Loucy (cell line): ENCODE results near the gene ETFRF1.

Source experiments
- H2AFZ ChIP-seq: fragments of 200-600 bp; sonication (generic); 2 replicates; pipeline ENCODE4 v1.6.0; 2016; ENCODE audit warnings: antibody characterized with exemption, mild to moderate bottlenecking, low read length, moderate library complexity
- H3F3A ChIP-seq: fragments of 200-600 bp; 2 replicates; pipeline ENCODE4 v1.6.0; 2016; ENCODE audit warnings: antibody characterized with exemption, low read depth, mild to moderate bottlenecking
- H3K27me3 ChIP-seq: fragments of 200-600 bp; sonication (generic); 2 replicates; pipeline ENCODE4 v1.6.1; 2014; ENCODE audit warnings: low read length, mild to moderate bottlenecking; ENCODE audit not compliant: insufficient read depth, poor library complexity, severe bottlenecking
- H3K36me3 ChIP-seq: fragments of 200-600 bp; sonication (generic); 2 replicates; pipeline ENCODE4 v1.6.1; 2016; ENCODE audit warnings: low read length; ENCODE audit not compliant: insufficient read depth
- H3K4me1 ChIP-seq: fragments of 200-600 bp; sonication (generic); 2 replicates; pipeline ENCODE4 v1.5.1; 2014; ENCODE audit warnings: low read length, mild to moderate bottlenecking; ENCODE audit not compliant: insufficient read depth, poor library complexity, severe bottlenecking
- H3K4me2 ChIP-seq: fragments of 200-600 bp; sonication (generic); 2 replicates; pipeline ENCODE4 v1.6.0; 2014; ENCODE audit warnings: antibody characterized with exemption, low read length, low read depth, mild to moderate bottlenecking; ENCODE audit not compliant: poor library complexity, severe bottlenecking
- H3K4me3 ChIP-seq: fragments of 200-600 bp; sonication (generic); 2 replicates; pipeline ENCODE4 v1.5.1; 2014; ENCODE audit warnings: low read length, mild to moderate bottlenecking, mixed read lengths; ENCODE audit not compliant: poor library complexity, severe bottlenecking
- H3K79me2 ChIP-seq: fragments of 200-600 bp; sonication (generic); 2 replicates; pipeline ENCODE4 v1.6.1; 2014; ENCODE audit warnings: low read length; ENCODE audit not compliant: insufficient read depth
- H3K9ac ChIP-seq: fragments of 200-600 bp; sonication (generic); 2 replicates; pipeline ENCODE4 v1.6.0; 2014; ENCODE audit warnings: mild to moderate bottlenecking, low read depth, low read length, moderate library complexity; ENCODE audit not compliant: poor library complexity, severe bottlenecking
- H3K9me2 ChIP-seq: fragments of 200-600 bp; sonication (generic); replicated peaks from 2 replicates; pipeline ENCODE4 v1.6.1; 2016; ENCODE audit warnings: low read depth, low read length, mixed read lengths
- H3K9me3 ChIP-seq: fragments of 200-600 bp; sonication (generic); 2 replicates; pipeline ENCODE4 v1.6.1; 2014; ENCODE audit warnings: mild to moderate bottlenecking, antibody characterized with exemption, low read length, low read depth; ENCODE audit not compliant: insufficient read depth
- H4K20me1 ChIP-seq: fragments of 200-600 bp; sonication (generic); 2 replicates; pipeline ENCODE4 v1.6.0; 2014; ENCODE audit warnings: antibody characterized with exemption, low read length, mild to moderate bottlenecking; ENCODE audit not compliant: insufficient read depth, poor library complexity, severe bottlenecking
- EZH2phosphoT487 ChIP-seq: fragments of 200-600 bp; IDR thresholded peaks from 2 replicates; pipeline ENCODE4 v1.6.1; 2018; ENCODE audit warnings: antibody characterized with exemption, mild to moderate bottlenecking, moderate library complexity, borderline replicate concordance
- TF ChIP-seq, protein P1 (sequence below): fragments of 200-600 bp; sonication (generic); conservative IDR thresholded peaks from 2 replicates; pipeline ENCODE4 v1.5.1; 2014; ENCODE audit warnings: mild to moderate bottlenecking, antibody characterized with exemption, low read length

ETFRF1 gene

GRCh38 chr12:25189656-25190055 is 5.4 kb upstream of the ETFRF1 start:
- H3K36me3 ChIP-seq: no peaks in the 10 kb centered on the region
- H3K27me3 ChIP-seq: no peaks in the 10 kb centered on the region
- H3K4me1 ChIP-seq: peaks cover 3% of the 10 kb centered on the region
- no peaks in the 10 kb centered on the region for H3K9me3 ChIP-seq
- no peak overlapping the region for H3K4me2 ChIP-seq
- no peaks in the 10 kb centered on the region for H3K9me2 ChIP-seq
- TF ChIP-seq EZH2phosphoT487: no peak
- TF ChIP-seq, protein P1, sequence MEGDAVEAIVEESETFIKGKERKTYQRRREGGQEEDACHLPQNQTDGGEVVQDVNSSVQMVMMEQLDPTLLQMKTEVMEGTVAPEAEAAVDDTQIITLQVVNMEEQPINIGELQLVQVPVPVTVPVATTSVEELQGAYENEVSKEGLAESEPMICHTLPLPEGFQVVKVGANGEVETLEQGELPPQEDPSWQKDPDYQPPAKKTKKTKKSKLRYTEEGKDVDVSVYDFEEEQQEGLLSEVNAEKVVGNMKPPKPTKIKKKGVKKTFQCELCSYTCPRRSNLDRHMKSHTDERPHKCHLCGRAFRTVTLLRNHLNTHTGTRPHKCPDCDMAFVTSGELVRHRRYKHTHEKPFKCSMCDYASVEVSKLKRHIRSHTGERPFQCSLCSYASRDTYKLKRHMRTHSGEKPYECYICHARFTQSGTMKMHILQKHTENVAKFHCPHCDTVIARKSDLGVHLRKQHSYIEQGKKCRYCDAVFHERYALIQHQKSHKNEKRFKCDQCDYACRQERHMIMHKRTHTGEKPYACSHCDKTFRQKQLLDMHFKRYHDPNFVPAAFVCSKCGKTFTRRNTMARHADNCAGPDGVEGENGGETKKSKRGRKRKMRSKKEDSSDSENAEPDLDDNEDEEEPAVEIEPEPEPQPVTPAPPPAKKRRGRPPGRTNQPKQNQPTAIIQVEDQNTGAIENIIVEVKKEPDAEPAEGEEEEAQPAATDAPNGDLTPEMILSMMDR: no peak
- no peak overlapping the region for H3K9ac ChIP-seq
- no peaks in the 10 kb centered on the region for H3F3A ChIP-seq
- H2AFZ ChIP-seq: no peak overlapping the region
- H4K20me1 ChIP-seq: no peaks in the 10 kb centered on the region
- no peaks in the 10 kb centered on the region for H3K79me2 ChIP-seq
- H3K4me3 ChIP-seq: no peak overlapping the region

DNA sequence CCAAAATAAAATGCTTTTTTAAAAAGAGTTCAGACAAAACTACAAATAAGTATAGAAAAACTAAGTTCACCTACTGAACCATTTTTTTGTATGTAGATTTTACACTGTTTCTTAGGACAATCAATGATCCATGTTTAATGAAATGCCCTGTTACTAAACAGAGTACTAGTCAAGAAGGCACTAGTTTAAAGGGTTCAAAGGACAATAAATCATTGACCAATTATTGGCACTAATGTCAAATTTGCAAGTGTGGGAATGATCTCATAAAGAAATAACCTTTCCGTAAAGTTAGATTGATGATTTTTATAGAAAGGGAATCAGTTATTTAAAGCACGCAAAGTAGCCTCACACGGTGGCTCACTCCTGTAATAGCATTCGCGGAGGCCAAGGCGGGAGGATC is 4.2 kb upstream of the ETFRF1 start:
- Histone ChIP-seq H3F3A (no peaks in the 10 kb centered on the region), H3K36me3 (no peaks in the 10 kb centered on the region), H3K9me3 (no peaks in the 10 kb centered on the region), H3K79me2 (peaks cover 3% of the 10 kb centered on the region), H3K4me2 (no peak overlapping the region), H3K9ac (no peak overlapping the region), H3K27me3 (no peaks in the 10 kb centered on the region), H2AFZ (no peak overlapping the region), H4K20me1 (no peaks in the 10 kb centered on the region), H3K9me2 (no peaks in the 10 kb centered on the region), H3K4me1 (peaks cover 5% of the 10 kb centered on the region), H3K4me3 (no peak overlapping the region)
- TF ChIP-seq EZH2phosphoT487: no peak
- TF ChIP-seq, protein P1: no peak

- Histone ChIP-seq H3K9ac (no peak overlapping the region), H3K4me3 (peak overlapping the region; percentile 82)
Measured at GRCh38 chr12:25194214-25194613, 823 bp upstream of the ETFRF1 start.

More at GRCh38 chr12:25194214-25194613, 823 bp upstream of the ETFRF1 start:
- Histone ChIP-seq H3K9me3 (no peaks in the 10 kb centered on the region), H3K9me2 (no peaks in the 10 kb centered on the region), H3K36me3 (no peaks in the 10 kb centered on the region), H2AFZ (no peak overlapping the region), H3K27me3 (no peaks in the 10 kb centered on the region), H4K20me1 (peaks cover 6% of the 10 kb centered on the region), H3K4me2 (peak overlapping the region; percentile 87), H3F3A (no peaks in the 10 kb centered on the region), H3K4me1 (peaks cover 14% of the 10 kb centered on the region), H3K79me2 (peaks cover 13% of the 10 kb centered on the region)
- TF ChIP-seq, protein P1: no peak
- no peak for TF ChIP-seq EZH2phosphoT487
